ENCODE data around the gene NES. TPM values are rescaled to one million over a fixed set of nuclear protein-coding genes. Genes with fewer than 3 reads are reported as not detected.

NES gene
- total and polyA plus RNA-seq, 4 donors: 0.15 to 3.1 (median 1.9) TPM

DNA sequence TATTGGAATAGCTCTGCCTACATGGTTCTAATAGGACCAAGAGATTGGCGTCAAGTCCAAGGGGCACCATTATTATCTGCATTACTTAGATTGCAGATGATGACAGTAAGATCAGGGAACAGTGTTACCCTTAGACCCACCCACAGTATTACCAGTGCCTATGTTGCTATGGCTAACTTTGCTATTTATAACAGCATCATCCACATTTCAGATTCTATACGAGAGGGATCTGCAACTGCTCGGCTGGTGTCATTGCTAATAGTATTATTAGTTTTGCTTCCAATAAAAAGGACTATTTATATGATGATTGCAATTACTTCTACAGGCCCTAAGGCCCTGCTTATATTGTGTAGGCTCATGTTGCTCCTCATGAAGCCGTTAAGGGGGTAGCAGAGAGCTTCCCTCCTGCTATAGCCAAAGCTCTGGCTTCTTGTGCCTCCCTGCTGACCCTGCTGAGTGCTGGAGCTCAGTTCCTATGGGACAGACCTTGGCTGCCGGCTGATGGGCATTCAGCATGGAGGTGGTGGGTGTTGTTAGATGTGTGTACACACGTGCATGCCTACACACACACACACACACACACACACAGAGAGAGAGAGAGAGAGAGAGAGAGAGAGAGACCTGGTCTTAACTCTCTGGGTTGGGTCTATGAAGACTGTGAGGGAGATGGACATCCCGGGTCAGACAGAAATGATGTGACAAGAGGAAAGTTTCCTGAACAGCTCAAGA, 34.0 kb downstream of the NES start:
- no peak overlapping the region for H3K9ac ChIP-seq (ENCODE audit: low read depth in 1 of 2, low read length in 2 of 2)
- H3K27me3 ChIP-seq (ENCODE audit: control insufficient read depth in 4 of 4, insufficient read depth in 4 of 4, low read length in 3 of 4): peaks cover 5 to 18% (median 7%) of the 10 kb centered on the region in 4 donors
- TF ChIP-seq TAF1 (conservative IDR thresholded peaks at IDR 0.05): no peak
- no peak for TF ChIP-seq RAD21 (IDR thresholded peaks at IDR 0.05)
- TF ChIP-seq NR2F2 (IDR thresholded peaks at IDR 0.05): no peak
- no peak for TF ChIP-seq YY1 (IDR thresholded peaks at IDR 0.05)
- no peak for TF ChIP-seq ATF3 (IDR thresholded peaks at IDR 0.05)
- no peak overlapping the region for H3K4me3 ChIP-seq (ENCODE audit: low read depth in 1 of 3, low read length in 3 of 3)
- 52% methylated on average over 7 of the region's 7 CpGs for WGBS
- H3K9me3 ChIP-seq (ENCODE audit: control insufficient read depth in 4 of 4, low read length in 3 of 4): no peaks in the 10 kb centered on the region
- DNase-seq (ENCODE audit: low spot score): no peak
- H3K4me1 ChIP-seq (ENCODE audit: control insufficient read depth in 4 of 4, insufficient read depth in 4 of 4, low read length in 3 of 4): peaks cover 0 to 6% (median 0%) of the 10 kb centered on the region in 4 donors
- no peaks in the 10 kb centered on the region for H3K36me3 ChIP-seq (ENCODE audit: control insufficient read depth in 4 of 4, insufficient read depth in 3 of 4, low read depth in 1 of 4, low read length in 3 of 4)
- no peak overlapping the region for H3K27ac ChIP-seq (ENCODE audit: low read depth in 1 of 2, low read length in 2 of 2)

- Histone ChIP-seq H3K9ac (ENCODE audit: low read depth in 1 of 2, low read length in 2 of 2) (no peak overlapping the region), H3K4me3 (ENCODE audit: low read depth in 1 of 3, low read length in 3 of 3) (no peak overlapping the region), H3K4me1 (ENCODE audit: control insufficient read depth in 4 of 4, insufficient read depth in 4 of 4, low read length in 3 of 4) (peaks cover 0 to 6% (median 0%) of the 10 kb centered on the region in 4 donors), H3K9me3 (ENCODE audit: control insufficient read depth in 4 of 4, low read length in 3 of 4) (no peaks in the 10 kb centered on the region), H3K27ac (ENCODE audit: low read depth in 1 of 2, low read length in 2 of 2) (no peak overlapping the region), H3K36me3 (ENCODE audit: control insufficient read depth in 4 of 4, insufficient read depth in 3 of 4, low read depth in 1 of 4, low read length in 3 of 4) (no peaks in the 10 kb centered on the region), H3K27me3 (ENCODE audit: control insufficient read depth in 4 of 4, insufficient read depth in 4 of 4, low read length in 3 of 4) (peaks cover 5 to 18% (median 7%) of the 10 kb centered on the region in 4 donors)
- no peak for TF ChIP-seq FOXA1 (IDR thresholded peaks at IDR 0.05)
- 16% methylated on average over 40 of the region's 40 CpGs for WGBS
- DNase-seq (ENCODE audit: low spot score): no peak
Measured at GRCh38 chr1:156642265-156643048, 34.8 kb downstream of the NES start.

DNA sequence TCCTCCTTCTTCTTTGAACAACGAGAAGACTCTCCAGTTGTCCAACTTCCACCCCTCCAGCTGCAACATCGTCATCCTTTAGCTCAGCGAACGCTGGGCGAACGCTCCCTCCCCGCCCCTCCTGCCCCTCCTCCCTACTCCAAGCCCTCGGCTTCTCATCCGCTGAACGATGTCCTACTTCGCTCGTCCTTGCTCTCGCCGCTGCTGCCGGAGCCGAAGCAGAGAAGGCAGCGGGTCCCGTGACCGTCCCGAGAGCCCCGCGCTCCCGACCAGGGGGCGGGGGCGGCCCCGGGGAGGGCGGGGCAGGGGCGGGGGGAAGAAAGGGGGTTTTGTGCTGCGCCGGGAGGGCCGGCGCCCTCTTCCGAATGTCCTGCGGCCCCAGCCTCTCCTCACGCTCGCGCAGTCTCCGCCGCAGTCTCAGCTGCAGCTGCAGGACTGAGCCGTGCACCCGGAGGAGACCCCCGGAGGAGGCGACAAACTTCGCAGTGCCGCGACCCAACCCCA, 35.4 kb downstream of the NES start, which contains the start of gene BCAN:
TSS of gene BCAN (plus strand) at position 357 of the 504 bp plus-strand sequence. CDS start 3,938 bp downstream, outside the sequence.
- TF ChIP-seq, protein P1, sequence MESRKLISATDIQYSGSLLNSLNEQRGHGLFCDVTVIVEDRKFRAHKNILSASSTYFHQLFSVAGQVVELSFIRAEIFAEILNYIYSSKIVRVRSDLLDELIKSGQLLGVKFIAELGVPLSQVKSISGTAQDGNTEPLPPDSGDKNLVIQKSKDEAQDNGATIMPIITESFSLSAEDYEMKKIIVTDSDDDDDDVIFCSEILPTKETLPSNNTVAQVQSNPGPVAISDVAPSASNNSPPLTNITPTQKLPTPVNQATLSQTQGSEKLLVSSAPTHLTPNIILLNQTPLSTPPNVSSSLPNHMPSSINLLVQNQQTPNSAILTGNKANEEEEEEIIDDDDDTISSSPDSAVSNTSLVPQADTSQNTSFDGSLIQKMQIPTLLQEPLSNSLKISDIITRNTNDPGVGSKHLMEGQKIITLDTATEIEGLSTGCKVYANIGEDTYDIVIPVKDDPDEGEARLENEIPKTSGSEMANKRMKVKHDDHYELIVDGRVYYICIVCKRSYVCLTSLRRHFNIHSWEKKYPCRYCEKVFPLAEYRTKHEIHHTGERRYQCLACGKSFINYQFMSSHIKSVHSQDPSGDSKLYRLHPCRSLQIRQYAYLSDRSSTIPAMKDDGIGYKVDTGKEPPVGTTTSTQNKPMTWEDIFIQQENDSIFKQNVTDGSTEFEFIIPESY (IDR thresholded peaks at IDR 0.05): no peak
- TF ChIP-seq RAD21 (IDR thresholded peaks at IDR 0.05): no peak
- no peak for TF ChIP-seq SP1 (IDR thresholded peaks at IDR 0.05)
- peaks cover 4 to 16% (median 7%) of the 10 kb centered on the region in 4 donors for H3K27me3 ChIP-seq (ENCODE audit: control insufficient read depth in 4 of 4, insufficient read depth in 4 of 4, low read length in 3 of 4)
- no peaks in the 10 kb centered on the region for H3K9me3 ChIP-seq (ENCODE audit: control insufficient read depth in 4 of 4, low read length in 3 of 4)
- no peak within 1 kb of the TSS for H3K27ac ChIP-seq (ENCODE audit: low read depth in 1 of 2, low read length in 2 of 2)
- DNase-seq (ENCODE audit: low spot score): no peak
- H3K4me3 ChIP-seq (ENCODE audit: low read depth in 1 of 3, low read length in 3 of 3): peak within 1 kb of the TSS in 1 of 3 donors; percentile 32
- WGBS: 4% methylated on average over 46 of the region's 46 CpGs
- no peaks in the 10 kb centered on the region for H3K36me3 ChIP-seq (ENCODE audit: control insufficient read depth in 4 of 4, insufficient read depth in 3 of 4, low read depth in 1 of 4, low read length in 3 of 4)
- H3K9ac ChIP-seq (ENCODE audit: low read depth in 1 of 2, low read length in 2 of 2): no peak within 1 kb of the TSS
- H3K4me1 ChIP-seq (ENCODE audit: control insufficient read depth in 4 of 4, insufficient read depth in 4 of 4, low read length in 3 of 4): peaks cover 0 to 6% (median 0%) of the 10 kb centered on the region in 4 donors
